AG08396 (cell line): Measurements from ENCODE around the gene PTCH2.

Experiments used
- DNase-seq: peaks from one replicate; pipeline ENCODE4 v3.0.0; 2012; ENCODE audit warnings: low spot score, mixed read lengths

PTCH2 gene, protein sequence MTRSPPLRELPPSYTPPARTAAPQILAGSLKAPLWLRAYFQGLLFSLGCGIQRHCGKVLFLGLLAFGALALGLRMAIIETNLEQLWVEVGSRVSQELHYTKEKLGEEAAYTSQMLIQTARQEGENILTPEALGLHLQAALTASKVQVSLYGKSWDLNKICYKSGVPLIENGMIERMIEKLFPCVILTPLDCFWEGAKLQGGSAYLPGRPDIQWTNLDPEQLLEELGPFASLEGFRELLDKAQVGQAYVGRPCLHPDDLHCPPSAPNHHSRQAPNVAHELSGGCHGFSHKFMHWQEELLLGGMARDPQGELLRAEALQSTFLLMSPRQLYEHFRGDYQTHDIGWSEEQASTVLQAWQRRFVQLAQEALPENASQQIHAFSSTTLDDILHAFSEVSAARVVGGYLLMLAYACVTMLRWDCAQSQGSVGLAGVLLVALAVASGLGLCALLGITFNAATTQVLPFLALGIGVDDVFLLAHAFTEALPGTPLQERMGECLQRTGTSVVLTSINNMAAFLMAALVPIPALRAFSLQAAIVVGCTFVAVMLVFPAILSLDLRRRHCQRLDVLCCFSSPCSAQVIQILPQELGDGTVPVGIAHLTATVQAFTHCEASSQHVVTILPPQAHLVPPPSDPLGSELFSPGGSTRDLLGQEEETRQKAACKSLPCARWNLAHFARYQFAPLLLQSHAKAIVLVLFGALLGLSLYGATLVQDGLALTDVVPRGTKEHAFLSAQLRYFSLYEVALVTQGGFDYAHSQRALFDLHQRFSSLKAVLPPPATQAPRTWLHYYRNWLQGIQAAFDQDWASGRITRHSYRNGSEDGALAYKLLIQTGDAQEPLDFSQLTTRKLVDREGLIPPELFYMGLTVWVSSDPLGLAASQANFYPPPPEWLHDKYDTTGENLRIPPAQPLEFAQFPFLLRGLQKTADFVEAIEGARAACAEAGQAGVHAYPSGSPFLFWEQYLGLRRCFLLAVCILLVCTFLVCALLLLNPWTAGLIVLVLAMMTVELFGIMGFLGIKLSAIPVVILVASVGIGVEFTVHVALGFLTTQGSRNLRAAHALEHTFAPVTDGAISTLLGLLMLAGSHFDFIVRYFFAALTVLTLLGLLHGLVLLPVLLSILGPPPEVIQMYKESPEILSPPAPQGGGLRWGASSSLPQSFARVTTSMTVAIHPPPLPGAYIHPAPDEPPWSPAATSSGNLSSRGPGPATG

DNA sequence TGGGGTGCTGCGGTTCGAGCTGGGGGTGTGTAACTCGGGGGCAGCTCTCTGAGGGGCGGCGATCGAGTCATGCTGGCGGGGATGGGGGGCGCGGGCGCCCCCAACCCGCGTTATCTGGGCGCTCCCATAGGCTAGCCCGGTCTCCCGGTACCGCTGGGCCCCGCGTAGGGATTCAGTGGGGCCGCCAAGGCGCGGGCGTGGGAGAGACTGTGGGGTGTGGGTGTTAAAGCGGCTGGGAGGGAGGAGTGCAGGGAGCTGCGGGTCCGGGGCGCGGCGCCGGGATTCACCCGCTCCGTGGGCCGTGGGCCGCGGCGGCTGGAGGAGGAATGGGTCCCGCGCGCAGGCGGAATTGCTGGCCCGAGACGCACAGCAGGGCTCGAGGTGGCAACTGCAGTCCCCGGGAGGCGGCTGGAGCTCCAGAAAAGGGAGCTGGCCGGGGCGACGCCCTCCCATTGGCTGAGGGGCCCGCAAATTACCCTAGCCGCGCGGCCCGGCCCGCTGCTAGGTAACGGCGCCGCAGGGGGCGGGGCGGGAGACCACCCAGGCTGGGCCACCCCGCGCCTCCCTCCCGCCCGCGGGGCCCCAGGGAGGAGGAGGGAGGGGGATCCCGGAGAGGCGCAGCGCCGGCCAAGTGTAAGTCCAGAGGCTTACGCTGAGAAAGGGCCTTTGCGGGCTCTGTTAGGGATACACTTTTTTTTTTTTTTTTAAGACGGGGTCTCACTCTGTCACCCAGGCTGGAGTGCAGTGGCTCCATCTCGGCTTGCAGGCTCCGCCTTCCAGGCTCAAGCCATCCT lies at the start of gene PTCH2:
Gene PTCH2, minus strand, starts transcription at position 392 of the 794 bp plus-strand sequence. Its CDS starts 321 bp downstream, at position 71.
- peak; percentile 92 for DNase-seq

DNA sequence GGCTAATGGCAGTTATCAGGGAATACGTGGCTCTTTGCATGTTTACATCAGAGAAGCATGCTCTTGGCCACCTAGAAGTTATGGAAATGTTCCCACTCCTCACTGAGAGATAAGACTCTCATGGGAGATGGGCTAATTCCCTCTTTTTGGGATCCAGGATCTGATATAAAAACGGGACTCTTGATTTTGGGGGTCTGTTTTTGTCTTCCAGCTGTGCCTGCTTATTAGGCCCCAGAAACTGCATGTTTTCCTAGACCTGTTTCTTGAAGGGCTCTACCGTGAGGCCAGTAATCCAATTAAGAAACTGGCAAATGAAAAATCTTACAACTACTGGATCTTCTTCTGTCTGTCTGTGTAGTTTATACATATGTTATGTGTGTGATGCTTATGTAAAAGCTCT lies 47.0 kb upstream of the PTCH2 start:
- DNase-seq: no peak

DNA sequence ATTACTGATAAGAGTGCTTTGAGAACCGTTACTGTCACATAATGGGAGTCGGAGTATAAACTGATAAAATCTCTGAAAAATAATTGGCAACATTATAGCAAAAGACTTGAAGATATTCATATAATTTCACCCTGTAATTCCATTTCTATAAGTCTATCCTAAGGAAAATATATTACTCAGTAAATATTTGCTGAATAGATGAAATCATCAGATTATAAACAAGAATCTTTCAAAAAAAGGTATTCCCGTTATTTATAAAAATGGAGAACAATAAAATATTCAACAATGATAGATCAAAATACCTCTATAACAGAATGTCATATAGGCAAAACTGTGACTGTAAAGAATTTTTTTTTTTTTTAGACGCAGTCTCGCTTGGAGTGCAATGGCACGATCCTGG lies 42.4 kb upstream of the PTCH2 start:
- no peak for DNase-seq

DNA sequence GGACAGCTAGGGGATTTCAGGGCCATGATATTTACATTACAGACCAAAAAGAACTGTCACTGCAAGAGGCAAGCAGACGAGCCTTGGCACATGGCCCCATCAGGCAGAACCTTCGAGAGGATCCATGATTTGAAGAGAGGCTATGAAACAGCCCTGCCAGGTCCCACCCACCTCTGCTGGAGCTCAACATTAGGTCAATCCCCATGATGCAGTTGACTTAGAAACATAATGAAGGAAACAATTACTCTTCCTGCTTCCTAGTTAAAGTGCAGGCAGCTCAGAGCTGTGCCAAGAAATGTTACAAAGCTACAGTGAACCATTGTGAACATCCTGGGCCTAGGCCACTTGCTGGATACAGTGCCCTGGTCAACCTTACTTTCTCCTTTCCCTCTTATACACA lies 41.7 kb upstream of the PTCH2 start:
- no peak for DNase-seq

DNA sequence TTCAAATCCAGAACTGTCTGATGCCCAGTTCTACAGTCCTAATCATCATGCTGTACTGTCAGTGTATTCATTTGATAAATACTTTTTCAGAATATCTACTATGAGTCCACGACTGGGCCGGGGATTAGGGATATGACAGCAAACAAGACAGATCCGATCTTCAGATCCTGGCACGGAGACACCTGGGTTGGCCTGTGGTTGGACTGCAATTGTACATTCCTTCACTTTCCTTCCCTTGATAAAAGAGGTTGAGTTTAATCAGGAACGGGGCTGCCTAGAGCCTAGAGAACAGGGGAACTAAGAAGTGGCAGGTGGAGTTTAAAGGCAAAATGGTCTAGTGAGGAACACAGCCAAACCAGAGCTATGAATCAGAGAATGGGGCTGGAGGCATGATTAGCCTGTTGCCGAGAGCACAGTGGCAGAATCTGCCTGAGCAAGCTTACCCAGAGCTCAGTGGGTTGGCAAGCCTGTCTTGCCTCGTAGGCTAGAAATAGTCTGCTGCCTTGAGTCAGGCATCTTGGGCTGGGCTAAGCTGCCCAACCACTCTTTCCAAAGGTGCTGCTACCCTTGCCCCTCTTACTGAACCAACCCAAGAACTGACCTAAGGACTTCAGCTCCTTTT lies 38.1 kb upstream of the PTCH2 start:
- peak; percentile 85 for DNase-seq

DNA sequence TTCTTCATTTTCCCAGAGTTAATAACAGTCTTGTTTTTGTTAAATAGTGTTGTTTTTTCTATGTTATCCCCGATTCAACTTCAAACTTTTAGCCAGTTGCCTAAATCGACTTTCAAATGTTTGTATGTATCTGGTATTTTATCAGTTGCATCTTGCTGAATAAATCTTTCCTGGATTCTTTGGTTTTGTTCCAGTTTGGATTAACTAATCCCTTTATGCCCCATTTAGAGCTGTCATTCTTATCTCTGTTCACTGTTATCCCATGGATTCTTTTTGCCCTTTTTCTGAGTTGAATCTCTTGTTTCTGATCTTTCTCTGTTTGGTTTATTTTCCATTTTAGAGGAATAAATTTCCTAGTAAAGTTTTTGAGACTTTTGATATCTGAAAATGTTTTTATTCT lies 31.1 kb upstream of the PTCH2 start:
- no peak for DNase-seq

DNA sequence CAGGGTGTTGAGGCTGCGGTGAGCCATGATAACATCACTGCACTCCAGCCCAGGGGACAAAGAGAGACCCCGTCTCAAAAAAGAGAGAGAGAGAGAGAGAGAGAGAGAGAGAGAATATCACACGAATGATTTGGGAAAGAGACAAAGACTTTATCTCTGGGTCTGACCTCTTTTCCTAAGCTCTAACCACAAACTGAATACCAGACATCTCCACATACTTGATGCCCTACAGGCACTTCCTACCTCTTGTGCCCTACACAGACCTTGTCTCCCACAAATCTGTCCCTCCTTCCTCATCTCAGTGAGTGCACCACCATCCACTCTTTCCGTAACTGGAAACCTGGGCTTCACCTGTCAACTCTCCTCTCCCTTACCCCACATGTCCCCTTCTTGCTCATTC lies 27.0 kb upstream of the PTCH2 start:
- DNase-seq: no peak

DNA sequence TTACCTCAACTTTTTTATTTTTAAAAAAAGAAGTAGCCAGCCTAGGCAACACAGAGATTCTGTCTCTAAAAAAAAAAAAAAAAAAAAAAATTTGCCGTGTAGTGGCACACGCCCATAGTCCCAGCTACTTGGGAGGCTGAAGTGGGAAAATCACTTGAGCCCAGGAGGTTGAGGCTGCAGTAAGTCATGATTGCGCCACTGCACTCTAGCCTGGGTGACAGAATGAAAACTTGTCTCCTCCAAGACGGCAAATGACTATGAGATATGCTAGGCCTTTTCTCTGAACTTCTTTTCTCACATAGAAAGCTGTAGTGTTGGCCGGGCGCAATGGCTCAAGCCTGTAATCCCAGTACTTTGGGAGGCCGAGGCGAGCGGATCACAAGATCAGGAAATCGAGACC lies 24.7 kb upstream of the PTCH2 start:
- DNase-seq: no peak

DNA sequence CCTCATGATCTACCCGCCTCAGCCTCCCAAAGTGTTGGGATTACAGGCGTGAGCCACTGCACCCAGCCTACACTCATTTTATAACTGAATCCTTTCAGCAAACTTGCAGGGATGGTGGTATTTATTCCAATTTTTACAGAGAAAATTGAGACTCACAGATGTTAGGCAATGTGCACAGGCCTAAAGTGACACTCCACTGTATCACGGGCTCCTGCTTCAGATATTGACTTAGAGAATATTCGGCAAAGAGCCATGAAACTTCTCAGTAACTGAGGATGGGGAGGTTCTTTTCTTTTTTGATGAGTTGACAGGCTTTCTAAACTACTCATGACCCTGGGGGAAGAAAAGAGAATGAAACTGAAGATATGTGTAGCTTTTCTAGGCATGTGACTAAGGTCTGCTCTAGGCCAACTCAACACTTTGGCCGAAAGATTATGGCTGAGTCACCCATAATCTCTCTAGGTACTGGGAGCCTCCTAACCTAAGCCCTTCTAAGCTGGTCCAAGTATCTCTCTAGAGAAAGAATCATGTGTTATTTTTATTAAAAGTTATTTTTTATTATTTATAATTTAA lies 19.9 kb upstream of the PTCH2 start:
- peak; percentile 36 for DNase-seq

DNA sequence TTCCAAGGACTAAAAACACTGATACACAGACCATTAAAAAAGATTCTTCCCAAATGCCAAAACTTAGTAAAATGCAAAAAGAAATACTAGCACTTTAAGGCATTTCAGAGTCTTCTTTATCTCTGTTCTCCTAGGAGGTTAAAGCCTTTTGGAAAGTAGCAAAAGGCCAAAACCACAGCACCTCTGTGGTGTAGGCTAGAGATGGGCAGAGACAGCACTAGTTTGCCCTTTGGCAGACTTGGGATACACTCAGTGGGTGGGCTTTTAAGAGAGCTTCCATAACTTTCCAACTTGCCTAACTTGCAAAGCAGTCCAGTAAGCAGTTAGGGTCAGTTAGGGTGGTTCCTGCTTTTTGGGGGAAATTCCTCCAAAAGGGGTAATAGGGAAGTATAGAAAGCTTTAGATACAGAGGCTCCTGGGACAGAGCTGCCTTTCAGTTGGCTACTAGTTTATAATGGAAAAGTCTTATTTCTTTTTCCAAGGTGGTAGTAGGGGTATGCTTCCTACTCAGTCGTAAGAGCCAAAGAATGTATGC lies 17.9 kb upstream of the PTCH2 start:
- DNase-seq: no peak

DNA sequence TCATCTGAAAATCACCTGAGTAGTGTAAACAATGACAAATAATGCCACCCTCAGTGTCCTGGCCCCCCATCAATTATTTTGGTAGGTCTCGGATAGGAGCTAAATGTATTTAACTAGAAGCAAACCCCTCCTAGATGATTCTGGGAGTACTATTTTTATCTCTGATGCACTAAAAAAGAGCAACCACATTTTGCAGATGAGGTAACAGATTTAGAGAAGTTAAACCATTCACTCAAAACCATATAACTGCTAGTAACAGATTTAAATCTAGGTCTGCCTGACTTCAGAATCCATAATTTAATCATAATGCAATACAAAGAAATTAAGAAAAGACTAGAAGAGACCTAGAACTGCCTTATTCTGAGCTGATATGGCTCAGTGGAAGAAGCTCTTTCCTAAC lies 17.3 kb upstream of the PTCH2 start:
- no peak for DNase-seq

DNA sequence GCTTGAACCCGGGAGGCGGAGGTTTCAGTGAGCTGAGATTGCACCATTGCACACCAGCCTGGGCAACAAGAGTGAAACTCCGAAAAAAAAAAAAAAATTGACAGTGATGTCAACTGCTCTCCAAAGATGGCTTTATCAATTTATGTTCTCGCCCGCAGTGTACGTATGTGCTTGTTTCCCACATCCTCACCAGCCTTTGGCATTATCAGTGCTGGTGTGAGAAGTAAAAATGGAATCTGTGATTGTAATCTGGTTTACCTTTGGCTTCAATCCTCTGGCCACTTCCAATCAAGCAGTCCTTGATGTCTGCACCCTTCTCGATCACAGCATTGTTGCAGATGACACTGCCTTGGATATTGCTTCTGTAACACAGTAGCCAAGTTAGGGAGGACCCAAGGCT lies 14.4 kb upstream of the PTCH2 start:
- DNase-seq: no peak

DNA sequence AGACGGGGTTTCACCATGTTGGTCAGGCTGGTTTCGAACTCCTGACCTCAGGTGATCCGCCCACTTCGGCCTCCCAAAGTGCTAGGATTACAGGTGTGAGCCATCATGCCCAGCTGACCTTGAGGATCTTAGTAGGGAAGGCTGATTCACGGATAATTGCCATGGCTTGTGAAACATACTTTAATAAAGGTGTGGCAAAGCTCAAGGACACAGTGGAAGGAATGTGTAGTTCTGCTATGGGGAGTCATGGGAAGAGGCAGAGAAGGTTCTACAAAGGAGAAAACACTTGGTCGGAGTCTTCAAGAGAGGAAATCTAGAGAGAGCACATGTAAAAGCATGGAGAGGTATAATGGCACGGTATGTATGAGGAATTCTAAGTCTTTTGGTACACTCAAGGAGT lies 12.7 kb upstream of the PTCH2 start:
- no peak for DNase-seq

DNA sequence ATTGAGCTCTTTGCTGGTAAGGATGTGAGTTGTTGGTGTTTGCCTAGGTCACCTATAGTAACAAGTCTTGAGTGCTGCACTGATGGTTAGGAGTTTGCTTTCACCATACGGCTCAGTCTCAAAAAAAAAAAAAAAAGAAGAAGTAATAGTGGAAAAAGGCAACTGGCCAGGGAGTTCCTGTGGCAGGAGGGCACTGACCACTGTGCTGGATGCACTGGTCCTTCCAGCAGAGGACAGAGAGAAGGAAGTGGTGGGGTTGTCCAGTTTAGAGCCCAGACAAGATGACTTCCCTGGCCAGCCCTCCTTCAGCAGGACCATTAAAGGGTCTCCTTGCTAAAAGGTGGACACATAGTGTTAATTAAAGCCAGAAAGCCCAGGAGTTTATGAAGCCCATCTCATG lies 11.9 kb upstream of the PTCH2 start:
- no peak for DNase-seq

DNA sequence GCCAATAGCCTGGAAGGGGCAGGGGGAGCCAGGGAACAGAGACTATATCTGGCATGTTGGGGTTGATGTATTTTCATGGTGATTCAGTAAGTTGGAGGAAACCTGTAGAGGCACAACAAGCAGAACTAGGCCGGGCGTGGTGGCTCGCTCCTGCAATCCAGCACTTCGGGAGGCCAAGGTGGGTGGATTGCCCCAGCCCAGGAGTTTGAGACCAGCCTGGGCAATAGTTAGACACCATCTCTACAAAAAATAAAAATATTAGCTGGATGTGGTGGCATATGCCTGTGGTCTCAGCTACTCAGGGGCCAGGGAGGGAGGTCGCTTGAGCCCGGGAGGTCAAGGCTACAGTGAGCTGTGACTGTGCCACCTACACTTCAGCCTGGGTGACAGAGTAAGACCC lies 10.1 kb upstream of the PTCH2 start:
- no peak for DNase-seq

DNA sequence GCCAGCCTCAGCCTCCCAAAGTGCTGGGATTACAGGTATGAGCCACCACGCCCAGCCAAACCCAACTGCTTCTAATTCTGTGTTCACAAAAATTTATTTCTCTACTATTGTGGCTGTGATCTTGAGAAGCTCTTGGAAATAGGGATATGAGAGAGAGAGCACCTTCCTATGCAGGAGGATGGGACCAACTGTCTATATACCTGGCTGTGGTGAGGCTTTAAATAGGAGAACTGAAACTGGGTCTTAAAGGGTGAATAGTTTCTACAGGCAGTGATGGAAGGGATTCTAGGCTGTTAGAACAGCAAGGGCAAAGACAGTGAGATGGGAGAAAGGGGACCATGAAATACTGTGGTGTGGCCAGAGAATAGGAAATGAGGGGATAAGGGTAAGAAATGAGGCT lies 8.3 kb upstream of the PTCH2 start:
- no peak for DNase-seq

DNA sequence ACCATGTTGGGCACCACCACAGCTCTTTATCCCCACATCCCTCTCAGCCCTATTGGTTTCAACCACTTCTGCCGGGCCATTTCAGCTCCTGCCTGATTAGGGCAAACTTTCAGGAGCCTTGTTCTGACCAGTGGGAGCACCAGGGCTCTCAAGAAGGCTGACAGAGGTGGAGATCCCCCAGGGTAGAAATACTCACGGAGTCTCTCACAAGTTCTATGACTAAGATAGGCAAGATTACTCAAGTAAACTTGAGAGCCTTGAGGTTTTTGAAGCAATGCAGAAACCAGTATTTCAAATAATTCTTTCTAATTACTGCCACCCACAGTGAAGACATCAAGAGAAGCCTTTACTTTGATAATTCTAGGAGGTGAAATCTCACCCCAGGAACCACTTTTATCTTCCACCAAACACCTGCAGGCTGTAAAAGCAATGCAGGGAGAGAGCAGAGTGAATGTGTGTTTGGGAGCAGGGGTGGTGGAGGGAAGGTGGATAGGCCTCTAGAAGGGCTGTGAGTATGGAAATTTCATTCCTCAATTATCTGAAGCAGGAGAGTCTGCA lies 6.6 kb upstream of the PTCH2 start:
- DNase-seq: no peak

DNA sequence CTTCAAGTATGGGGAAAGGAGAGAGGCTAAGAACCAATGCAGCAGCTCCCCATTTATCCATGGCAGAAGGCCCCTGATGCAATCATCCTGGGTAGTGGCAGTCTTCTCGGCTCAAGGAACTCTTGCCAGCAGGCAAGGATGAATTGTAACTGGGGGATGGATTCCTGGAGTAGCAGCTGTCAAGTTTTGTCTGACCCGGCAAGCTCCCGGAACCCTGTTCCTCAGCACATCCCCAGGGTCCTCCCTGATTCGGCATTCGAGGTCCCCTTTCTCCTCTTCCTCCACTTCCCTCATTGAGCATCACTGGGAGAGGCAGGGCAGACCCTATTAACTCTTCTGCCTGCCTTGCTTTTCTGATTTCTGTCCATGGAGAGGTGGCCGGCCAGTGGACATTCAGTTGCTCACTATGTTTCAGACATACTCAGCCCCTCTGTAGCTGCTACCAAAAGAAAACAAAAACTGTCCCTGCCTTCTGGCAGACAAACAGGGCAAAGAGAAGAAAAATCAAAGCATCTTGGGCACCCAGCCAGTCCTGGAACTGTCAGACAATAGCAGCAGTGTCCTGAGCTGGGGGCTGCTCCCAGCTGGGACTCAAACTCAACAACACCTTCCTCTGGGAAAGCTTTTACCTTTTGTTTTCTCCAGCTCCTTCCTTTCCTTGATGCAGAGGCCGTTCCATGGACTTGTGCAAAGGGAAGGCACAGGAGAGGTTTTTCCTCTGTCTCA lies 5.6 kb upstream of the PTCH2 start:
- DNase-seq: no peak

DNA sequence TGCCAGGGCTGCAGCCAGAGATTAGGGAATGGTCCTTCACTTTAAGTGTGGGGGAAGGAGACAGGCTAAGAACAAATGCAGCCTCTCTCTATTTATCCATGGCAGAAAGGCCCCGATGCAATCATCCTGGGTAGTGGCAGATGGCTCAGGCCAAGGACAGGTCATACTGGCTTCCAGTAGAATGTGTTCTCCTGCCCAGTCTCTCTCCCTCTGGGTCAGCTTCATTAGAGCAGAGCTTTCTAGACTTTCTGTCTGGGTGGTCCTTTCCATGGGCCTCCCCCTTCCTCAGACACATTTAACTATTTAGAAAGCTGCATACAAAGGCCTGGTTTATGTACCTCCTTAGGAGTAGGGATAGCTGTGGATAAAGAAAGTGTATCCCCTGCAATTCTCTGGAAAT lies 4.8 kb upstream of the PTCH2 start:
- DNase-seq: no peak

DNA sequence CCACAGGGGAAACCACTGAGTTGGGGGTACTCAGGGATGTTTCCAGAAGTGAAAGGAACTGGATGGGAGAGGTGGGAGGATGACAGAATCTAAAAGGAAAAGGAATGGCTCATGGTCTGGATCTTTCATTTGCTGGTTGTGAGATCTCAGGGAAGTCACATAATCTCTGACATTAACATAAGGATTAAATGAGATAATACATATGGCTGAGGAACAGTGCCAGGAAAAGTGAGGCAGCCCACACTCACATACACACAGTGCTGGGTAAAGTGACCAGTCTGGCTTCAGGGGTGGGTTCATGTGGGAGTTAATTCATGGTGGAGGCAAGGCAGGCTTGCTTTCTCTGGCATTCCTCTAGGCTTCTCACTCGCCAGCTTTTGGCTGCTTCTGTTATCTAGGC lies 3.9 kb upstream of the PTCH2 start:
- no peak for DNase-seq
